Keratinocyte (primary cell): Measurements from ENCODE around the gene PEAR1.

Experiments used
- EZH2 ChIP-seq: IDR thresholded peaks from one replicate; pipeline ENCODE4 v1.6.1; 2012; ENCODE audit warnings: inconsistent platforms, mild to moderate bottlenecking, low read length, moderate library complexity
- TF ChIP-seq, protein P1 (sequence below), 3 experiments: IDR thresholded peaks in 1 of 3; conservative IDR thresholded peaks in 1 of 3; optimal IDR thresholded peaks in 1 of 3; 2 replicates in 2 of 3; 3 replicates in 1 of 3; pipeline versions ENCODE3 to v1.5.1; 2011; ENCODE audit warnings: low read length in 3 of 3, mild to moderate bottlenecking in 3 of 3, moderate library complexity in 2 of 3, control low read depth in 1 of 3, inconsistent platforms in 1 of 3; ENCODE audit not compliant: insufficient read depth in 2 of 3; ENCODE audit errors: extremely low read depth in 1 of 3

- TF ChIP-seq, protein P1, sequence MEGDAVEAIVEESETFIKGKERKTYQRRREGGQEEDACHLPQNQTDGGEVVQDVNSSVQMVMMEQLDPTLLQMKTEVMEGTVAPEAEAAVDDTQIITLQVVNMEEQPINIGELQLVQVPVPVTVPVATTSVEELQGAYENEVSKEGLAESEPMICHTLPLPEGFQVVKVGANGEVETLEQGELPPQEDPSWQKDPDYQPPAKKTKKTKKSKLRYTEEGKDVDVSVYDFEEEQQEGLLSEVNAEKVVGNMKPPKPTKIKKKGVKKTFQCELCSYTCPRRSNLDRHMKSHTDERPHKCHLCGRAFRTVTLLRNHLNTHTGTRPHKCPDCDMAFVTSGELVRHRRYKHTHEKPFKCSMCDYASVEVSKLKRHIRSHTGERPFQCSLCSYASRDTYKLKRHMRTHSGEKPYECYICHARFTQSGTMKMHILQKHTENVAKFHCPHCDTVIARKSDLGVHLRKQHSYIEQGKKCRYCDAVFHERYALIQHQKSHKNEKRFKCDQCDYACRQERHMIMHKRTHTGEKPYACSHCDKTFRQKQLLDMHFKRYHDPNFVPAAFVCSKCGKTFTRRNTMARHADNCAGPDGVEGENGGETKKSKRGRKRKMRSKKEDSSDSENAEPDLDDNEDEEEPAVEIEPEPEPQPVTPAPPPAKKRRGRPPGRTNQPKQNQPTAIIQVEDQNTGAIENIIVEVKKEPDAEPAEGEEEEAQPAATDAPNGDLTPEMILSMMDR (optimal IDR thresholded peaks at IDR 0.05 in 1 of 3, IDR thresholded peaks at IDR 0.05 in 1 of 3, conservative IDR thresholded peaks at IDR 0.05 in 1 of 3; ENCODE audit: extremely low read depth in 1 of 3, insufficient read depth in 2 of 3, low read length in 3 of 3), result no peak
- TF ChIP-seq EZH2, result no peak
Observed at GRCh38 chr1:156885314-156885713, 8.2 kb upstream of the PEAR1 start.
